H1 (cell line): Measurements from ENCODE around the gene MBOAT1. TPM values are rescaled to one million over a fixed set of nuclear protein-coding genes. Genes with fewer than 3 reads are reported as not detected.

Experiments
- CTCF ChIA-PET: fragments of 300-600 bp; sonication (Branson Sonifier 250); formaldehyde crosslinking; loops from one replicate; lab custom pipeline; 2021; ENCODE audit not compliant: partially characterized antibody; lab: Charles Lee
- POLR2A ChIA-PET: fragments of 300-600 bp; sonication (Branson Sonifier 250); formaldehyde crosslinking; loops from one replicate; lab custom pipeline; 2021; ENCODE audit warnings: inconsistent platforms; ENCODE audit not compliant: partially characterized antibody; lab: Charles Lee
- DNase-seq, 2 experiments: peaks; one replicate each; pipeline versions ENCODE4 v3.0.0 to v3.0.0-alpha.2; 2010 to 2022; ENCODE audit warnings: low spot score in 2 of 2, low read depth in 1 of 2, mixed read lengths in 1 of 2
- FAIRE-seq: peaks from 2 replicates; lab custom pipeline; 2011; peaks lifted over from hg19 to GRCh38; lab: Jason Lieb, UNC
- H2AFZ ChIP-seq: 2 replicates; pipeline ENCODE4 v1.8.1; 2012; ENCODE audit warnings: low read length, inconsistent platforms
- H2AK5ac ChIP-seq: 2 replicates; pipeline ENCODE4 v1.6.1; 2013; ENCODE audit warnings: low read depth, low read length
- H2BK120ac ChIP-seq: replicated peaks from 2 replicates; pipeline ENCODE3; 2013; ENCODE audit warnings: low read depth, low read length, inconsistent platforms
- H2BK12ac ChIP-seq: 2 replicates; pipeline ENCODE4 v1.6.1; 2013; ENCODE audit warnings: low read depth, low read length
- H2BK15ac ChIP-seq: 2 replicates; pipeline ENCODE4 v1.6.1; 2013; ENCODE audit warnings: low read length
- H2BK20ac ChIP-seq: 2 replicates; pipeline ENCODE4 v1.6.1; 2013; ENCODE audit warnings: low read length
- H2BK5ac ChIP-seq: 2 replicates; pipeline ENCODE4 v1.6.1; 2013; ENCODE audit warnings: low read depth, low read length
- H3K14ac ChIP-seq: 2 replicates; pipeline ENCODE4 v1.6.1; 2013; ENCODE audit warnings: inconsistent platforms; ENCODE audit not compliant: insufficient read length
- H3K18ac ChIP-seq: 2 replicates; pipeline ENCODE4 v1.6.1; 2013; ENCODE audit warnings: low read length; ENCODE audit errors: extremely low read depth
- H3K23ac ChIP-seq: 2 replicates; pipeline ENCODE4 v1.6.1; 2013; ENCODE audit warnings: inconsistent platforms; ENCODE audit not compliant: insufficient read length
- H3K23me2 ChIP-seq: 2 replicates; pipeline ENCODE4 v1.6.1; 2013; ENCODE audit warnings: low read depth, low read length
- H3K27ac ChIP-seq: 2 replicates; pipeline ENCODE4 v1.6.1; 2011; ENCODE audit warnings: low read depth, low read length, inconsistent platforms
- H3K27me3 ChIP-seq, 4 experiments: replicated peaks in 1 of 4; 1 replicate in 1 of 4; 2 replicates in 3 of 4; pipeline versions ENCODE4 v1.6.1 to v1.8.1; 2011 to 2013; ENCODE audit warnings: low read length in 3 of 4, mild to moderate bottlenecking in 3 of 4, inconsistent platforms in 2 of 4, mixed read lengths in 2 of 4, moderate library complexity in 1 of 4; ENCODE audit not compliant: control insufficient read depth in 3 of 4, insufficient read depth in 3 of 4; ENCODE audit errors: extremely low read depth in 1 of 4
- H3K36me3 ChIP-seq, 4 experiments: 2 replicates each; pipeline versions ENCODE4 v1.6.1 to v1.8.1; 2011 to 2013; ENCODE audit warnings: mild to moderate bottlenecking in 4 of 4, low read length in 3 of 4, moderate library complexity in 2 of 4, control low read depth in 1 of 4, inconsistent platforms in 1 of 4; ENCODE audit not compliant: insufficient read depth in 4 of 4, control insufficient read depth in 2 of 4
- H3K4ac ChIP-seq: replicated peaks from 2 replicates; pipeline ENCODE3; 2013; ENCODE audit warnings: low read length, low read depth, mixed read lengths, inconsistent platforms; ENCODE audit not compliant: insufficient read length
- H3K4me1 ChIP-seq, 4 experiments: replicated peaks in 1 of 4; 1 replicate in 1 of 4; 2 replicates in 3 of 4; pipeline versions ENCODE4 v1.6.1 to v1.8.1; 2011 to 2013; ENCODE audit warnings: low read length in 3 of 4, inconsistent platforms in 2 of 4, mixed read lengths in 1 of 4; ENCODE audit not compliant: insufficient read depth in 4 of 4, control insufficient read depth in 3 of 4
- H3K4me2 ChIP-seq, 2 experiments: 2 replicates each; pipeline versions ENCODE4 v1.6.1 to v1.8.1; 2011 to 2013; ENCODE audit warnings: low read depth in 2 of 2, low read length in 2 of 2, control low read depth in 1 of 2, inconsistent platforms in 1 of 2, mild to moderate bottlenecking in 1 of 2; ENCODE audit not compliant: insufficient read depth in 1 of 2
- H3K4me3 ChIP-seq, 4 experiments: fragments of 200-600, 300-600 bp in 1 of 4; sonication (generic), shearing (Covaris generic), sonication (Bioruptor Twin) in 1 of 4; 2 replicates each; pipeline versions ENCODE4 v1.5.1 to v1.8.1; 2011 to 2016; ENCODE audit warnings: low read length in 4 of 4, low read depth in 3 of 4, control low read depth in 2 of 4, inconsistent platforms in 2 of 4, mild to moderate bottlenecking in 2 of 4, mixed read lengths in 1 of 4, moderate library complexity in 1 of 4; ENCODE audit not compliant: insufficient read depth in 2 of 4; ENCODE audit errors: extremely low read depth in 1 of 4
- H3K56ac ChIP-seq: replicated peaks from 2 replicates; pipeline ENCODE3; 2013; ENCODE audit warnings: low read depth, mild to moderate bottlenecking, mixed read lengths, low read length, inconsistent platforms; ENCODE audit not compliant: insufficient read length
- H3K79me1 ChIP-seq: 2 replicates; pipeline ENCODE4 v1.6.1; 2013; ENCODE audit warnings: low read depth, low read length, control low read depth
- H3K79me2 ChIP-seq, 2 experiments: 2 replicates each; pipeline versions ENCODE4 v1.6.1 to v1.8.1; 2012 to 2013; ENCODE audit warnings: low read length in 2 of 2, mild to moderate bottlenecking in 2 of 2, inconsistent platforms in 1 of 2; ENCODE audit not compliant: insufficient read depth in 2 of 2, control insufficient read depth in 1 of 2
- H3K9ac ChIP-seq, 4 experiments: replicated peaks in 1 of 4; 1 replicate in 1 of 4; 2 replicates in 3 of 4; pipeline versions ENCODE4 v1.6.1 to v1.8.1; 2011 to 2013; ENCODE audit warnings: low read depth in 3 of 4, low read length in 3 of 4, control low read depth in 2 of 4, mild to moderate bottlenecking in 2 of 4, moderate library complexity in 2 of 4, inconsistent platforms in 1 of 4; ENCODE audit errors: extremely low read depth in 1 of 4
- H3K9me3 ChIP-seq, 2 experiments: 2 replicates each; pipeline versions ENCODE4 v1.6.1 to v1.8.1; 2012 to 2013; ENCODE audit warnings: mild to moderate bottlenecking in 2 of 2, moderate library complexity in 2 of 2, control low read depth in 1 of 2, inconsistent platforms in 1 of 2, low read depth in 1 of 2, low read length in 1 of 2, mixed read lengths in 1 of 2; ENCODE audit not compliant: insufficient read depth in 2 of 2
- H4K20me1 ChIP-seq, 2 experiments: replicated peaks in 1 of 2; 2 replicates each; pipeline versions ENCODE3 to v1.8.1; 2011 to 2013; ENCODE audit warnings: inconsistent platforms in 2 of 2, low read length in 2 of 2, mild to moderate bottlenecking in 1 of 2; ENCODE audit not compliant: insufficient read depth in 2 of 2, control insufficient read depth in 1 of 2
- H4K5ac ChIP-seq: 2 replicates; pipeline ENCODE4 v1.6.1; 2013; ENCODE audit warnings: low read length, low read depth, mixed read lengths, inconsistent platforms; ENCODE audit not compliant: insufficient read length
- H4K8ac ChIP-seq: 2 replicates; pipeline ENCODE4 v1.8.0; 2013; ENCODE audit warnings: mild to moderate bottlenecking, moderate library complexity, low read length, inconsistent platforms; ENCODE audit not compliant: insufficient read depth; ENCODE audit errors: extremely low read depth
- H4K91ac ChIP-seq: replicated peaks from 2 replicates; pipeline ENCODE3; 2013; ENCODE audit warnings: low read length, mixed read lengths, inconsistent platforms; ENCODE audit not compliant: insufficient read length
- GABPA ChIP-seq: IDR thresholded peaks from 2 replicates; pipeline ENCODE4 v1.6.1; 2011; ENCODE audit warnings: mild to moderate bottlenecking, low read length, moderate library complexity, borderline replicate concordance; ENCODE audit not compliant: insufficient read depth
- SIX5 ChIP-seq: IDR thresholded peaks from 2 replicates; pipeline ENCODE4 v1.6.1; 2011; ENCODE audit warnings: mild to moderate bottlenecking, low read depth, low read length
- TAF1 ChIP-seq: IDR thresholded peaks from 2 replicates; pipeline ENCODE4 v1.6.1; 2011; ENCODE audit warnings: mild to moderate bottlenecking, low read depth, low read length
- WGBS, 2 experiments: shearing (Covaris generic) in 1 of 2; methylation state at CpG; one replicate each; pipeline versions ENCODE4 v1.1.6 to v1.1.7; 2013 to 2015; ENCODE audit warnings: low lambda C conversion rate in 2 of 2, mixed read lengths in 2 of 2, inconsistent platforms in 1 of 2, low coverage in 1 of 2, missing lambda C conversion rate in 1 of 2; ENCODE audit not compliant: insufficient replicate concordance in 2 of 2, insufficient coverage in 1 of 2, insufficient read length in 1 of 2; ENCODE audit errors: extremely low coverage in 1 of 2, missing lambda C conversion rate in 1 of 2; 5-methylcytosine and 5-hydroxymethylcytosine counted together
- polyA plus RNA-seq, 7 experiments: library from polyadenylated mRNA; depleted of rRNA in 3 of 7; stranded (reverse) in 5 of 7; unstranded in 2 of 7; fragments of >200 nt in 5 of 7; fragments of 200-250 nt in 2 of 7; gene quantifications; 1 replicate in 5 of 7; 2 replicates in 1 of 7; 4 replicates in 1 of 7; pipeline versions ENCODE4 v1.2.1 to v1.2.3, GENCODE V29; 2011 to 2013; ENCODE audit warnings: missing spikeins in 2 of 7, mixed read lengths in 2 of 7
- total RNA-seq: library from RNA; stranded (reverse); fragmentation: NEBNext Ultra II Directional; extraction: Animal tissue kit (Norgen Biotek cat#: 25700); gene quantifications from 2 replicates; pipeline ENCODE4 v1.2.1, GENCODE V29; 2021

MBOAT1 gene
- total and polyA plus RNA-seq, 2 of the 8 experiments (the other 6 are each of a cell fraction or from before 2014, with no cell fraction given): 4.9 to 19.5 TPM

DNA sequence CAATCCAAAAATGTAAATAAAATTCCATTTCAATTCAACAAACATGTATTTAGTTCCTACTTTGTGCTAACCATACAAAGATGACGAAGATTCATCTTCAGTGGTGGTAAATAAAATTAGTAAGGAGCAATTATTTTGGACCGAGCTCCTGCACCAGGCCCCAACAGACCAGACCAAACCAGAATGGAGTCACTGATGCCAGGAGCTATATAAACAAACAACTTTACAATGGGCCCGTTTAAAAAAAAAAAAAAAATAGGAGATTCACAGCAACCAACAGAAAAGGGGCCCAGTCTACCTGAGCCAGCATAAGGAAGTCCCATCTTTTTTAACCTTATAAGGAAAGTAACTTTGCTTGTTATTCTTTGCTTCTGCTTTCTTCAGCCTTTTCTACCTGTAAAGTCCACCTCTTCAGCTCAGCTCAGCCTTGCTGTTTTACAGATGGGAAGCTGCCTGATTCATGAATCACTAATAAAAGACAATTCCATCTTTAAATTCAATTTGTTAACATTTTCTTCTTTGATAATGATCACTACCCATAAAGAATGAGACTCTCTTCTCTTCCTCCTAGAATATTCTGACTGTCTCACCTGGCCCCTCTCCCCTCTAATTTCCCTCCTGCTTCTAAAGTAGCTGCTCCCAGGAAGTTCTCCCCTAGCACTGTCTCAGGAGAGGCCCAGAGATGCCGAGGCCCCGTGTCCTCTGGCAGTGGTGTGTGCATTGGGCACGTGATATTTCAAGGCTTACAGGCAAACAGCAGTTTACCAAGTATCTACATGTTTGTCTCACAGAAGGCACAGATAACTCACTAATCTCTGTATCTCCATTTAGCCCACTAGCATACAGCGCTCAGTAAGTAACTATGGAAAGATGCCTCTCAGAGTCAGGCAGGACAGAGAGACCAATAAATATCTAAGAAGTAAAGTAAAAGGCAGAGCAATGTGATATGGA, 8.4 kb downstream of the MBOAT1 start:
- Histone ChIP-seq H3K27me3 (no peaks in the 10 kb centered on the region), H2BK12ac (no peak overlapping the region), H2AFZ (no peak overlapping the region), H3K23me2 (no peaks in the 10 kb centered on the region; the same call in 1 of the 2 replicates), H3K56ac (no peak overlapping the region), H3K27ac (no peak overlapping the region; the same call in 1 of the 2 replicates), H3K4me2 (no peak overlapping the region), H3K79me2 (peaks cover 0 to 25% of the 10 kb centered on the region in 2 experiments; a peak in 2 of 4 replicates), H2BK5ac (no peak overlapping the region; the same call in 1 of the 2 replicates), H3K9me3 (no peaks in the 10 kb centered on the region), H3K36me3 (no peaks in the 10 kb centered on the region), H4K5ac (no peak overlapping the region), H3K14ac (no peak overlapping the region), H3K79me1 (peaks cover 7% of the 10 kb centered on the region; the same call in 1 of the 2 replicates)
- FAIRE-seq: no peak
- POLR2A ChIA-PET: no interaction called here
- no peak for TF ChIP-seq SIX5
- TF ChIP-seq GABPA: no peak
- no peak for TF ChIP-seq TAF1
- TF ChIP-seq, all 59 proteins: peak for 0
- Histone ChIP-seq H4K91ac (no peak overlapping the region), H3K4ac (no peak overlapping the region), H3K4me1 (peaks cover 0 to 7% (median 5%) of the 10 kb centered on the region in 4 experiments; a peak in 5 of 7 replicates), H3K23ac (no peak overlapping the region), H3K4me3 (no peak overlapping the region), H2BK20ac (no peak overlapping the region), H3K18ac (no peak overlapping the region), H2AK5ac (no peak overlapping the region), H4K20me1 (no peaks in the 10 kb centered on the region), H3K9ac (no peak overlapping the region), H2BK15ac (no peak overlapping the region), H2BK120ac (no peak overlapping the region), H4K8ac (no peak overlapping the region)
- CTCF ChIA-PET: interaction anchor here (0.6 to 1.7 kb wide), 2 partner anchors 8 to 698 kb away, joined by 3 to 4 read pairs; partner anchors contain the start of gene MBOAT1
- WGBS, 2 experiments: 81% methylated on average over 7 of the region's 7 CpGs; no CpG with 5 or more reads in 1 of the 2 experiments
- peak in 1 of 2 experiments; percentile 39 for DNase-seq
